TTC549 (cell line): ENCODE results near the gene OAF.

Source experiments
- FAIRE-seq: peaks from 2 replicates; lab custom pipeline; 2012; peaks lifted over from hg19 to GRCh38; lab: Jason Lieb, UNC

OAF gene

GRCh38 chr11:120224361-120224760, 13.5 kb downstream of the OAF start:
- no peak for FAIRE-seq

- FAIRE-seq = no peak
Measured at GRCh38 chr11:120224972-120225909, 14.4 kb downstream of the OAF start.

GRCh38 chr11:120226242-120226641, 15.4 kb downstream of the OAF start:
- FAIRE-seq = no peak

- FAIRE-seq = no peak
Measured at GRCh38 chr11:120226714-120227113, 15.9 kb downstream of the OAF start.

GRCh38 chr11:120227228-120227852, 16.5 kb downstream of the OAF start:
- FAIRE-seq = no peak

GRCh38 chr11:120228794-120229384, 18.1 kb downstream of the OAF start:
- no peak for FAIRE-seq

GRCh38 chr11:120229451-120230424, 18.9 kb downstream of the OAF start:
- FAIRE-seq = no peak

GRCh38 chr11:120230433-120231071, 19.7 kb downstream of the OAF start:
- no peak for FAIRE-seq

GRCh38 chr11:120231963-120232362, 21.1 kb downstream of the OAF start:
- no peak for FAIRE-seq

- no peak for FAIRE-seq
Measured at GRCh38 chr11:120233207-120233803, 22.5 kb downstream of the OAF start.

- FAIRE-seq = no peak
Measured at GRCh38 chr11:120235024-120235628, 24.3 kb downstream of the OAF start.

GRCh38 chr11:120236169-120237107, 25.6 kb downstream of the OAF start:
- FAIRE-seq = no peak

GRCh38 chr11:120238968-120239620, 28.3 kb downstream of the OAF start:
- FAIRE-seq = no peak

- FAIRE-seq = no peak
Measured at GRCh38 chr11:120239713-120240640, 29.1 kb downstream of the OAF start, which contains the start of gene POU2F3. POU2F3 (plus strand) TSS chr11:120240140; CDS start chr11:120240344, 204 bp downstream.

GRCh38 chr11:120240866-120241265, 30.0 kb downstream of the OAF start:
- no peak for FAIRE-seq

GRCh38 chr11:120241277-120241676, 30.4 kb downstream of the OAF start:
- no peak for FAIRE-seq

GRCh38 chr11:120243221-120243620, 32.4 kb downstream of the OAF start:
- FAIRE-seq = no peak
